Glutamatergic neuron (in vitro differentiated cells): ENCODE results near the gene SMIM12. TPM values are rescaled to one million over a fixed set of nuclear protein-coding genes. Genes with fewer than 3 reads are reported as not detected.

Source experiments
- DNase-seq: peaks from one replicate; pipeline ENCODE4 v3.0.0; 2022
- H3K27ac Mint-ChIP-seq: one replicate; pipeline ENCODE4 v1.8.0; 2020; ENCODE audit warnings: mild to moderate bottlenecking, mixed read lengths, inconsistent platforms; ENCODE audit not compliant: unreplicated experiment
- H3K27me3 Mint-ChIP-seq: one replicate; pipeline ENCODE4 v1.8.0; 2020; ENCODE audit warnings: mild to moderate bottlenecking, moderate library complexity, mixed read lengths, inconsistent platforms; ENCODE audit not compliant: unreplicated experiment
- H3K36me3 Mint-ChIP-seq: one replicate; pipeline ENCODE4 v1.8.0; 2020; ENCODE audit warnings: mild to moderate bottlenecking, mixed read lengths, inconsistent platforms; ENCODE audit not compliant: unreplicated experiment
- H3K4me1 Mint-ChIP-seq: one replicate; pipeline ENCODE4 v1.8.0; 2020; ENCODE audit warnings: mild to moderate bottlenecking, low read depth, mixed read lengths, inconsistent platforms; ENCODE audit not compliant: unreplicated experiment
- H3K4me3 Mint-ChIP-seq: one replicate; pipeline ENCODE4 v1.8.0; 2020; ENCODE audit warnings: mild to moderate bottlenecking, mixed read lengths, inconsistent platforms; ENCODE audit not compliant: unreplicated experiment
- H3K9me3 Mint-ChIP-seq: one replicate; pipeline ENCODE4 v1.8.0; 2020; ENCODE audit warnings: mild to moderate bottlenecking, moderate library complexity, mixed read lengths, inconsistent platforms; ENCODE audit not compliant: unreplicated experiment
- total RNA-seq: library from RNA; stranded (reverse); fragmentation: NEBNext Ultra II Directional; extraction: Animal tissue kit (Norgen Biotek cat#: 25700); gene quantifications from one replicate; pipeline ENCODE4 v1.2.1, GENCODE V29; 2021; ENCODE audit not compliant: unreplicated experiment
- TF ChIP-seq, protein P1 (sequence below): fragments of 200-600 bp; sonication (generic); IDR thresholded peaks from one replicate; pipeline ENCODE4 v1.5.0; 2021; ENCODE audit not compliant: partially characterized antibody, unreplicated experiment

Gene SMIM12
- total RNA-seq, 1 donor from 2014 or later = 59.9 TPM

DNA sequence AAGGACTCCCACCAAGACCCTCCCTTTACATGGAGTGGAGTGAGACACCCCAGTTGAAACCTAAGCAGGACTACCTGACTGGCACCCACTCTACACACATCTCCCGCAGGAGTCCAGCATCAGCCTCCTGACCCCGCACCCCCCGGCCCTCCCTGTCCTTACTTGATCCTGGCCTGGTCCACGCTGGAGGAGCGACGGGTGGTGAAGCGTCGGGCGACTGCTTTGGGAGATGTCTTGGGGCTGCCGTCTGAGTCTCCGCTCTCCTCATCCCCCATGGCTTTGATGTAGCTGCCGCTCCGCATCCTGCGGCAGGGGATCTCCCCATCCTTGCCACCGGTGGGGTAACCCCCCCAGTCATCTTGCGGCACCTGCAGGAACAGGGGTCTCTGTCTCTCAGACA is 40.4 kb upstream of the SMIM12 start:
- TF ChIP-seq, protein P1, sequence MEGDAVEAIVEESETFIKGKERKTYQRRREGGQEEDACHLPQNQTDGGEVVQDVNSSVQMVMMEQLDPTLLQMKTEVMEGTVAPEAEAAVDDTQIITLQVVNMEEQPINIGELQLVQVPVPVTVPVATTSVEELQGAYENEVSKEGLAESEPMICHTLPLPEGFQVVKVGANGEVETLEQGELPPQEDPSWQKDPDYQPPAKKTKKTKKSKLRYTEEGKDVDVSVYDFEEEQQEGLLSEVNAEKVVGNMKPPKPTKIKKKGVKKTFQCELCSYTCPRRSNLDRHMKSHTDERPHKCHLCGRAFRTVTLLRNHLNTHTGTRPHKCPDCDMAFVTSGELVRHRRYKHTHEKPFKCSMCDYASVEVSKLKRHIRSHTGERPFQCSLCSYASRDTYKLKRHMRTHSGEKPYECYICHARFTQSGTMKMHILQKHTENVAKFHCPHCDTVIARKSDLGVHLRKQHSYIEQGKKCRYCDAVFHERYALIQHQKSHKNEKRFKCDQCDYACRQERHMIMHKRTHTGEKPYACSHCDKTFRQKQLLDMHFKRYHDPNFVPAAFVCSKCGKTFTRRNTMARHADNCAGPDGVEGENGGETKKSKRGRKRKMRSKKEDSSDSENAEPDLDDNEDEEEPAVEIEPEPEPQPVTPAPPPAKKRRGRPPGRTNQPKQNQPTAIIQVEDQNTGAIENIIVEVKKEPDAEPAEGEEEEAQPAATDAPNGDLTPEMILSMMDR = no peak
- peaks cover 3% of the 10 kb centered on the region for H3K9me3 Mint-ChIP-seq
- no peak for DNase-seq

DNA sequence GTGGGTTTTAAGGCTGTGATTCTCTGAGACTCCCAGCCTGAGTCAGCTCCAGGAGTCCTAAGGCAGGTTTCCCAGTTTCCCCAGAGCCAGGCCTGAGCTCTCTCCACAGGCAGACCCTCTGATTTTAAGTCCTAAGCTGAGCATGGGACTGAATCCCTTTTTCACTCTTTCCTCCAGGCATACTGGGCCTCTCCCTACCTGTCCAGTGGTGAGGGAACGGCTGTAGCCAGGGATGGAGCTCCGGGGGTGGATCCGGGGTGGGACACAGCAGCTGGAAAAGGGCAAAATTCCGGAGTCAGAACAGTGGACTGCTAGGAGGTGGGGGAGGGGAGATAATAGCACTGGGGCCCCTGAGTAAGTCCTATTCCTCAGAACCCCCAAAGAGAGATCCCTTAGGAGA is 39.9 kb upstream of the SMIM12 start:
- DNase-seq = no peak
- no peaks in the 10 kb centered on the region for H3K27me3 Mint-ChIP-seq
- H3K9me3 Mint-ChIP-seq = peaks cover 3% of the 10 kb centered on the region
- H3K27ac Mint-ChIP-seq = no peak overlapping the region
- peaks cover 28% of the 10 kb centered on the region for H3K4me1 Mint-ChIP-seq
- TF ChIP-seq, protein P1 = no peak
- H3K4me3 Mint-ChIP-seq = no peak overlapping the region
- peaks cover 9% of the 10 kb centered on the region for H3K36me3 Mint-ChIP-seq

More for the DNA sequence above, 40.4 kb upstream of the SMIM12 start:
- Mint-ChIP-seq H3K4me1 (peaks cover 28% of the 10 kb centered on the region), H3K27me3 (no peaks in the 10 kb centered on the region), H3K36me3 (peaks cover 9% of the 10 kb centered on the region), H3K27ac (no peak overlapping the region), H3K4me3 (no peak overlapping the region)

DNA sequence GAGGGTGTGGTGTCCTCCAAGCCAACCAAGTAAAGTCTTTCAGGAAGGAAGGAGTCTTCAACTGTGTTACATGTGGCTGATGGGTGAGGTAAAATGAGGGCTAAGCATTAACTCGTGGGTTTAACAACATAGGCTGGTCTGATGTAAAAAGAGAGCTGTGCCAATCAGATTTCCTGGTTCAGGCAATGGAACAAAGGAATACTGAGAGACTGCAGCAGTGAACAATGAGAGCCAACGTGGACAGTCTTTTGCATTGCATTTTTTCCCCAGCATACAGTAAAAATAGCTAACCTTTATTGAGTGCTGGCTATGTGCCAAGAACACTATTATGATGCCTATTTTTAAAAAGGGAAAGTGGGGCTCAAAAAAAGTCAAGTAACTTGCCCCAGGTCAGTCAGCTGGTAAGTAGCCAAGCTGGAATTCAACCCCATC is 38.8 kb upstream of the SMIM12 start:
- Mint-ChIP-seq H3K4me3 (no peak overlapping the region), H3K36me3 (peaks cover 9% of the 10 kb centered on the region), H3K27ac (no peak overlapping the region), H3K4me1 (peaks cover 24% of the 10 kb centered on the region), H3K27me3 (no peaks in the 10 kb centered on the region), H3K9me3 (peaks cover 3% of the 10 kb centered on the region)
- no peak for DNase-seq
- TF ChIP-seq, protein P1 = no peak

DNA sequence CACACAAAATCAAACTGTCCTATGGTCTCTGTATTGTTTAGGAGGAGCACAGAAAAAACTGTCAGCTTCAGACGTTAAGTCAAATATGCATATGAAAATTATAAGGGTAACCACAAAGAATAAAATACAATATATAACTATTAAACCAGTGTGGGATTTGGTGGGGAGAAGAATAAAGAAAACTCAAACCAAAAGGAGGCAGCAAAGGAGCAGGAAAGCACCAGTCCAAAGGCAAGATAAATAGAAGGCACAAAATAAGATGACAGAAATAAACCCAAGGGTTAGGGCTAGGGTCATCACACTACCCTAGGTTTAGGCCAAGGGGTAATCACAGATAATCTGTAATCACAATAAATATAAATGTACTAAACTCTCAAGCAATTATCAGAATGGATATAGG is 37.1 kb upstream of the SMIM12 start:
- DNase-seq = no peak
- peaks cover 6% of the 10 kb centered on the region for H3K9me3 Mint-ChIP-seq
- TF ChIP-seq, protein P1 = no peak
- peaks cover 11% of the 10 kb centered on the region for H3K4me1 Mint-ChIP-seq
- H3K4me3 Mint-ChIP-seq = no peak overlapping the region
- peaks cover 20% of the 10 kb centered on the region for H3K36me3 Mint-ChIP-seq
- no peak overlapping the region for H3K27ac Mint-ChIP-seq
- no peaks in the 10 kb centered on the region for H3K27me3 Mint-ChIP-seq

DNA sequence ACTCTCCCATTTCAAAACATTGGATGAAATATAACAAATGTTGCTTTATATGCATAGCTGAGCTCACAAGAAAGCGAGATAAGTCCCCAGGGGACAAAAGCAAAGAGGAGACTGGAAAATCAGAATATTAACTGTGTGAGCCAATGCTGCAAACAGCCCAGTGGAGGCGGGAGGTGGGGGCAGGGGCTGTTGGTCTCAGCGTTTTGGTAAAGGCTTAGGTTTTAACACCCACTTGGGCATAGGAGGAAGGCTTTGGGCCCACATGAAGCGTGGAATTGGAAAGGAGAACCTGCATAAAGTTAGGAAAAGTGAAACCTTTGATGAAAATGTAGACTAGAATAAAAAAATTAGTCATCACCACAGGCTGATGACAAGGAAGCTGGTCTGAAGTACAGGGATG is 30.2 kb upstream of the SMIM12 start:
- peaks cover 3% of the 10 kb centered on the region for H3K9me3 Mint-ChIP-seq
- peaks cover 12% of the 10 kb centered on the region for H3K36me3 Mint-ChIP-seq
- peak overlapping the region; percentile 89 for H3K27ac Mint-ChIP-seq
- TF ChIP-seq, protein P1 = no peak
- DNase-seq = no peak
- peaks cover 5% of the 10 kb centered on the region for H3K27me3 Mint-ChIP-seq
- peaks cover 8% of the 10 kb centered on the region for H3K4me1 Mint-ChIP-seq
- peak overlapping the region; percentile 57 for H3K4me3 Mint-ChIP-seq
